ENCODE measurements around the gene NLRP12. TPM values are rescaled to one million over a fixed set of nuclear protein-coding genes. Genes with fewer than 3 reads are reported as not detected.

Gene NLRP12
- total and polyA plus RNA-seq, 2 experiments from 2014 or later = 1.9 to 7.5 TPM

GRCh38 chr19:53808710-53809125 lies 15.4 kb downstream of the NLRP12 start:
- DNase-seq (ENCODE audit: low spot score) (peak; percentile 87), ATAC-seq (peak; percentile 87)
- H3K79me2 ChIP-seq (replicated peaks; ENCODE audit: insufficient read depth) = no peaks in the 10 kb centered on the region
- H3K36me3 Mint-ChIP-seq (ENCODE audit: low read depth) = peaks cover 21% of the 10 kb centered on the region
- H2AFZ ChIP-seq = no peak overlapping the region
- H3K27me3 Mint-ChIP-seq (ENCODE audit: insufficient read depth, low read depth, poor library complexity) = peaks cover 8% of the 10 kb centered on the region
- H3K36me3 ChIP-seq (ENCODE audit: insufficient read depth) = peaks cover 5% of the 10 kb centered on the region; the same call in 1 of the 2 replicates
- H3F3A ChIP-seq (replicated peaks; ENCODE audit: low read depth) = no peaks in the 10 kb centered on the region
- no peak overlapping the region for H3K4me3 Mint-ChIP-seq
- H3K4me1 Mint-ChIP-seq = peaks cover 2% of the 10 kb centered on the region; the same call in 1 of the 3 replicates
- H3K27me3 ChIP-seq (ENCODE audit: insufficient read depth) = no peaks in the 10 kb centered on the region
- no peaks in the 10 kb centered on the region for H3K4me1 ChIP-seq (ENCODE audit: insufficient read depth)
- H3K27ac Mint-ChIP-seq = no peak overlapping the region
- peak; percentile 10; the same call in 1 of the 2 replicates for TF ChIP-seq CREB1 (CRISPR knock-in tag; IDR thresholded peaks at IDR 0.05; ENCODE audit: low read depth)
- no peak for TF ChIP-seq ZNF331 (CRISPR knock-in tag; IDR thresholded peaks at IDR 0.05; ENCODE audit: low read depth)
- no peak for TF ChIP-seq JUNB (IDR thresholded peaks at IDR 0.05; ENCODE audit: unreplicated experiment)
- TF ChIP-seq REST (IDR thresholded peaks at IDR 0.05; ENCODE audit: unreplicated experiment) = no peak
- peak; percentile 81 to 90 for TF ChIP-seq CTCF (conservative IDR thresholded peaks at IDR 0.05; ENCODE audit: low read depth in 2 of 2)
- no peak for TF ChIP-seq STAT1 (IDR thresholded peaks at IDR 0.05; ENCODE audit: unreplicated experiment)
- no peak overlapping the region for H3K4me3 ChIP-seq
- H3K9me2 ChIP-seq (ENCODE audit: insufficient read depth) = no peaks in the 10 kb centered on the region
- H3K27ac ChIP-seq (ENCODE audit: low read depth) = no peak overlapping the region
- H4K20me1 ChIP-seq (replicated peaks; ENCODE audit: insufficient read depth) = no peaks in the 10 kb centered on the region
- no peak overlapping the region for H3K4me2 ChIP-seq
- peaks cover 3% of the 10 kb centered on the region; the same call in 1 of the 3 replicates for H3K9me3 Mint-ChIP-seq

- DNase-seq (ENCODE audit: low spot score) (no peak), ATAC-seq (no peak)
- H3F3A ChIP-seq (replicated peaks; ENCODE audit: low read depth) = no peaks in the 10 kb centered on the region
- no peak overlapping the region for H3K4me2 ChIP-seq
- TF ChIP-seq NANOG (IDR thresholded peaks at IDR 0.05; ENCODE audit: borderline replicate concordance) = no peak
- no peak for TF ChIP-seq POLR2AphosphoS5 (IDR thresholded peaks at IDR 0.05; ENCODE audit: low read depth)
- no peak for TF ChIP-seq STAT1 (IDR thresholded peaks at IDR 0.05; ENCODE audit: unreplicated experiment)
- TF ChIP-seq ETS1 (IDR thresholded peaks at IDR 0.05) = no peak
- peaks cover 16% of the 10 kb centered on the region; the same call in 2 of the 3 replicates for H3K36me3 Mint-ChIP-seq (ENCODE audit: low read depth)
- H3K4me1 Mint-ChIP-seq = no peaks in the 10 kb centered on the region
- no peaks in the 10 kb centered on the region for H3K79me2 ChIP-seq (replicated peaks; ENCODE audit: insufficient read depth)
- no peaks in the 10 kb centered on the region for H4K20me1 ChIP-seq (replicated peaks; ENCODE audit: insufficient read depth)
- H3K36me3 ChIP-seq (ENCODE audit: insufficient read depth) = peaks cover 10% of the 10 kb centered on the region; the same call in 1 of the 2 replicates
- H3K4me3 ChIP-seq = no peak overlapping the region
- no peaks in the 10 kb centered on the region; the same call in 2 of the 3 replicates for H3K9me3 Mint-ChIP-seq
- H3K4me3 Mint-ChIP-seq = no peak overlapping the region
- H3K4me1 ChIP-seq (ENCODE audit: insufficient read depth) = no peaks in the 10 kb centered on the region
- no peak overlapping the region for H3K27ac Mint-ChIP-seq
- no peak overlapping the region for H2AFZ ChIP-seq
- peaks cover 5% of the 10 kb centered on the region for H3K27me3 Mint-ChIP-seq (ENCODE audit: insufficient read depth, low read depth, poor library complexity)
- H3K27ac ChIP-seq (ENCODE audit: low read depth) = no peak overlapping the region
- no peaks in the 10 kb centered on the region for H3K9me2 ChIP-seq (ENCODE audit: insufficient read depth)
- no peaks in the 10 kb centered on the region for H3K27me3 ChIP-seq (ENCODE audit: insufficient read depth)
These were observed 22.9 kb downstream of the NLRP12 start for GRCh38 chr19:53801257-53801656.

All from GM23338 (cell line).